B cell (primary cell): ENCODE results near the gene ITPR1. TPM values are rescaled to one million over a fixed set of nuclear protein-coding genes. Genes with fewer than 3 reads are reported as not detected.

Experiments
- ATAC-seq: fragments of 200-7000 bp; cut with Tn5 transposase; one replicate; pipeline ENCODE4 v1.10.0; 2021; ENCODE audit warnings: low read depth, mild to moderate bottlenecking, moderate number of reproducible peaks, moderate library complexity
- CTCF ChIA-PET: fragments of 350-600 bp; sonication (Branson Sonifier 250); formaldehyde crosslinking; loops from one replicate; lab custom pipeline; 2021; ENCODE audit warnings: antibody characterized with exemption, inconsistent platforms; lab: Charles Lee
- POLR2A ChIA-PET: fragments of 350-600 bp; sonication (Branson Sonifier 250); formaldehyde crosslinking; loops from one replicate; lab custom pipeline; 2021; ENCODE audit warnings: antibody characterized with exemption; lab: Charles Lee
- DNase-seq: peaks from one replicate; pipeline ENCODE4 v3.0.0; 2013
- H2AFZ ChIP-seq: 2 replicates; pipeline ENCODE4 v1.6.1; 2012; ENCODE audit warnings: mild to moderate bottlenecking, low read depth, low read length; ENCODE audit not compliant: insufficient read depth, poor library complexity, severe bottlenecking
- H3K27ac ChIP-seq, 2 donors: 1 replicate in 1 of 2; 2 replicates in 1 of 2; pipeline ENCODE4 v1.5.1; 2012 to 2013; ENCODE audit warnings: low read length in 2 of 2, mild to moderate bottlenecking in 2 of 2, moderate library complexity in 1 of 2
- H3K27me3 ChIP-seq, 4 experiments: fragments of 200-600 bp in 1 of 4; sonication (generic) in 1 of 4; replicated peaks in 1 of 4; 1 replicate in 2 of 4; 2 replicates in 2 of 4; pipeline versions ENCODE4 v1.6.1 to v1.7.0; 2013 to 2016; ENCODE audit warnings: low read length in 3 of 4, mild to moderate bottlenecking in 2 of 4, mixed read lengths in 1 of 4, moderate library complexity in 1 of 4; ENCODE audit not compliant: insufficient read depth in 4 of 4, control insufficient read depth in 3 of 4; ENCODE audit errors: control extremely low read depth in 1 of 4
- H3K36me3 ChIP-seq, 2 experiments: replicated peaks in 1 of 2; 1 replicate in 1 of 2; 2 replicates in 1 of 2; pipeline versions ENCODE4 v1.6.1 to v1.7.1; 2013; ENCODE audit warnings: low read length in 1 of 2; ENCODE audit not compliant: insufficient read depth in 2 of 2, control insufficient read depth in 1 of 2; ENCODE audit errors: control extremely low read depth in 1 of 2, extremely low read depth in 1 of 2
- H3K4me1 ChIP-seq, 2 donors: fragments of 200-600 bp in 1 of 2; sonication (generic) in 1 of 2; 1 replicate in 1 of 2; 2 replicates in 1 of 2; pipeline versions ENCODE4 v1.5.1 to v1.6.1; 2013 to 2017; ENCODE audit warnings: low read length in 2 of 2; ENCODE audit not compliant: control insufficient read depth in 2 of 2, insufficient read depth in 2 of 2
- H3K4me2 ChIP-seq: replicated peaks from 2 replicates; pipeline ENCODE3; 2012; ENCODE audit warnings: mild to moderate bottlenecking, low read depth, low read length; ENCODE audit not compliant: poor library complexity, severe bottlenecking
- H3K4me3 ChIP-seq, 5 experiments: fragments of 200-600 bp in 1 of 5; sonication (generic) in 1 of 5; 1 replicate in 3 of 5; 2 replicates in 2 of 5; pipeline versions ENCODE4 v1.5.1 to v1.7.0; 2011 to 2016; ENCODE audit warnings: low read length in 4 of 5, mild to moderate bottlenecking in 4 of 5, low read depth in 2 of 5, control low read depth in 1 of 5, moderate library complexity in 1 of 5; ENCODE audit not compliant: insufficient read depth in 1 of 5; ENCODE audit errors: control extremely low read depth in 1 of 5, extremely low read depth in 1 of 5
- H3K79me2 ChIP-seq: fragments of 200-600 bp; sonication (generic); one replicate; pipeline ENCODE4 v1.6.0; 2016; ENCODE audit warnings: low read length; ENCODE audit not compliant: control insufficient read depth, insufficient read depth
- H3K9ac ChIP-seq: fragments of 200-600 bp; sonication (generic); 2 replicates; pipeline ENCODE4 v1.6.1; 2017; ENCODE audit warnings: mild to moderate bottlenecking, low read length, moderate library complexity
- H3K9me3 ChIP-seq, 3 donors: one replicate each; pipeline versions ENCODE4 v1.6.1 to v1.7.1; 2013; ENCODE audit warnings: low read length in 2 of 3; ENCODE audit not compliant: control insufficient read depth in 2 of 3, insufficient read depth in 1 of 3; ENCODE audit errors: control extremely low read depth in 1 of 3
- H4K20me1 ChIP-seq: 2 replicates; pipeline ENCODE4 v1.6.0; 2012; ENCODE audit warnings: mild to moderate bottlenecking, low read length; ENCODE audit not compliant: insufficient read depth, control insufficient read depth, poor library complexity, severe bottlenecking
- H3K27ac Mint-ChIP-seq: one replicate; pipeline ENCODE4 v1.8.0; 2021; ENCODE audit warnings: mixed read lengths
- H3K27me3 Mint-ChIP-seq: one replicate; pipeline ENCODE4 v1.8.0; 2021; ENCODE audit warnings: mixed read lengths
- H3K4me1 Mint-ChIP-seq: one replicate; pipeline ENCODE4 v1.8.0; 2021; ENCODE audit warnings: mixed read lengths
- H3K4me3 Mint-ChIP-seq: one replicate; pipeline ENCODE4 v1.8.0; 2021; ENCODE audit warnings: mixed read lengths
- H3K9me3 Mint-ChIP-seq: one replicate; pipeline ENCODE4 v1.8.0; 2022; ENCODE audit warnings: mixed read lengths; ENCODE audit not compliant: insufficient read depth
- EZH2 ChIP-seq: IDR thresholded peaks from 2 replicates; pipeline ENCODE4 v1.6.1; 2012; ENCODE audit warnings: borderline replicate concordance, low read depth, mild to moderate bottlenecking, moderate library complexity, low read length; ENCODE audit not compliant: insufficient read depth, poor library complexity, severe bottlenecking
- WGBS: methylation state at CpG from one replicate; pipeline ENCODE4 v1.1.5; 2013; ENCODE audit warnings: missing lambda C conversion rate; ENCODE audit not compliant: insufficient coverage; 5-methylcytosine and 5-hydroxymethylcytosine counted together
- intact Hi-C: fragments of 100-400 bp; cut with micrococcal nuclease; formaldehyde crosslinking; loops from one replicate; pipeline ENCODE4 v1.10.0; 2022
- polyA plus RNA-seq: library from polyadenylated mRNA; depleted of rRNA; stranded (reverse); fragments of >200 nt; gene quantifications from 2 replicates; pipeline ENCODE4 v1.2.3, GENCODE V29; 2012
- total RNA-seq, 2 donors: library from RNA; stranded (reverse); fragments of 120-200 nt in 1 of 2; gene quantifications; 1 replicate in 1 of 2; 2 replicates in 1 of 2; pipeline versions ENCODE4 v1.2.3 to v1.2.4, GENCODE V29; 2013 to 2022
- TF ChIP-seq, protein P1 (sequence below): fragments of 200-600 bp; IDR thresholded peaks from one replicate; pipeline ENCODE4 v1.8.0; 2022; ENCODE audit warnings: antibody characterized with exemption, mild to moderate bottlenecking

The ITPR1 gene
- total and polyA plus RNA-seq, 2 donors (not counting 1 experiment from before 2014, with no cell fraction given), result 64.0 to 332 TPM

- DNase-seq (no peak), ATAC-seq (no peak)
- no peak overlapping the region for H2AFZ ChIP-seq
- TF ChIP-seq, protein P1, sequence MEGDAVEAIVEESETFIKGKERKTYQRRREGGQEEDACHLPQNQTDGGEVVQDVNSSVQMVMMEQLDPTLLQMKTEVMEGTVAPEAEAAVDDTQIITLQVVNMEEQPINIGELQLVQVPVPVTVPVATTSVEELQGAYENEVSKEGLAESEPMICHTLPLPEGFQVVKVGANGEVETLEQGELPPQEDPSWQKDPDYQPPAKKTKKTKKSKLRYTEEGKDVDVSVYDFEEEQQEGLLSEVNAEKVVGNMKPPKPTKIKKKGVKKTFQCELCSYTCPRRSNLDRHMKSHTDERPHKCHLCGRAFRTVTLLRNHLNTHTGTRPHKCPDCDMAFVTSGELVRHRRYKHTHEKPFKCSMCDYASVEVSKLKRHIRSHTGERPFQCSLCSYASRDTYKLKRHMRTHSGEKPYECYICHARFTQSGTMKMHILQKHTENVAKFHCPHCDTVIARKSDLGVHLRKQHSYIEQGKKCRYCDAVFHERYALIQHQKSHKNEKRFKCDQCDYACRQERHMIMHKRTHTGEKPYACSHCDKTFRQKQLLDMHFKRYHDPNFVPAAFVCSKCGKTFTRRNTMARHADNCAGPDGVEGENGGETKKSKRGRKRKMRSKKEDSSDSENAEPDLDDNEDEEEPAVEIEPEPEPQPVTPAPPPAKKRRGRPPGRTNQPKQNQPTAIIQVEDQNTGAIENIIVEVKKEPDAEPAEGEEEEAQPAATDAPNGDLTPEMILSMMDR, result no peak
- no peak for TF ChIP-seq EZH2
- Mint-ChIP-seq H3K27me3 (no peaks in the 10 kb centered on the region), H3K4me3 (no peak overlapping the region), H3K4me1 (peaks cover 62% of the 10 kb centered on the region), H3K27ac (peak overlapping the region; percentile 3), H3K9me3 (peaks cover 6% of the 10 kb centered on the region)
- POLR2A ChIA-PET, result no interaction called here
- no peak overlapping the region for H3K4me2 ChIP-seq
- H3K27me3 ChIP-seq, result no peaks in the 10 kb centered on the region
- peaks cover 0 to 22% of the 10 kb centered on the region in 2 experiments for H3K36me3 ChIP-seq
- intact Hi-C loops, result no loop called here
- no CpG with 5 or more reads among the region's 1 CpG for WGBS
- no peak overlapping the region for H3K9ac ChIP-seq
- no peak overlapping the region for H3K27ac ChIP-seq
- peaks cover 28 to 31% of the 10 kb centered on the region in 2 donors for H3K4me1 ChIP-seq
- H3K9me3 ChIP-seq, result peaks cover 3 to 8% (median 3%) of the 10 kb centered on the region in 3 donors
- CTCF ChIA-PET, result interaction anchor here (1.1 kb wide), 1 partner anchor 29 kb away, joined by 3 read pairs; no protein-coding TSS in a partner anchor
- no peak overlapping the region for H3K4me3 ChIP-seq
- peaks cover 98% of the 10 kb centered on the region for H3K79me2 ChIP-seq
- peaks cover 92% of the 10 kb centered on the region for H4K20me1 ChIP-seq
These were observed 43.1 kb downstream of the ITPR1 start for GRCh38 chr3:4536260-4536659.

DNA sequence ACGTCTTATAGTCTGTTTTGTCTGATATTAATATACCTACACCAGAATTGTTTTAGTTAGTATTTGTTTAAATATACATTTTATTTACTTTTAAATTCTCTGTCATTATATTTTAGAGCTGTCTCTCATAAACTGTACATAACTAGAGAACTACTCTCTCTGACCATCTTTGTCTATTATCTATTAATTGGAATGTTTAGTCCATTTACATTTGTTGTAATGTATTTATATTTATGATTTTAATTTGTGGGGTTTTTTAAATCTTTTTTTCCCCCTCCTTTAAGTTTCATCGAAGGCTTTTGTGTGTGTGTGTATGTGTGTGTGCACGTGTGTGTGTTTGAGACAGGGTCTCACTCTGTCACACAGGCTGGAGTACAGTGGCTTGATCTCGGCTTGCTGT is 47.1 kb downstream of the ITPR1 start:
- DNase-seq (no peak), ATAC-seq (no peak)
- ChIA-PET POLR2A (no interaction called here), CTCF (no interaction called here)
- TF ChIP-seq, protein P1, result no peak
- TF ChIP-seq EZH2, result no peak
- Histone ChIP-seq H3K79me2 (peaks cover 98% of the 10 kb centered on the region), H3K4me1 (peaks cover 3 to 20% of the 10 kb centered on the region in 2 donors), H2AFZ (no peak overlapping the region), H3K27ac (no peak overlapping the region), H3K9ac (no peak overlapping the region), H3K4me2 (no peak overlapping the region), H4K20me1 (peaks cover 92% of the 10 kb centered on the region), H3K27me3 (no peaks in the 10 kb centered on the region), H3K4me3 (no peak overlapping the region), H3K36me3 (peaks cover 0 to 16% of the 10 kb centered on the region in 2 experiments), H3K9me3 (peaks cover 3 to 8% (median 3%) of the 10 kb centered on the region in 3 donors)
- no peak overlapping the region for H3K27ac Mint-ChIP-seq
- no peak overlapping the region for H3K4me3 Mint-ChIP-seq
- WGBS, result 100% methylated on average over 2 of the region's 4 CpGs
- peaks cover 54% of the 10 kb centered on the region for H3K4me1 Mint-ChIP-seq
- intact Hi-C loops, result no loop called here
- peaks cover 6% of the 10 kb centered on the region for H3K9me3 Mint-ChIP-seq
- no peaks in the 10 kb centered on the region for H3K27me3 Mint-ChIP-seq
